Panc1 (cell line): Measurements from ENCODE around the gene PTTG1IP. TPM values are rescaled to one million over a fixed set of nuclear protein-coding genes. Genes with fewer than 3 reads are reported as not detected.

Experiments
- ATAC-seq: fragments of 200-7000 bp; cut with Tn5 transposase; 2 replicates; pipeline ENCODE4 v1.9.1; 2020; ENCODE audit warnings: mild to moderate bottlenecking, moderate library complexity
- BruUV-seq: library from RNA; stranded (reverse); fragments of 400-500 nt; replicated peaks from 2 replicates; lab custom pipeline; 2021; lab: Mats Ljungman, UMichigan
- CTCF ChIA-PET: fragments of 300-600 bp; sonication (Branson Sonifier 250); formaldehyde crosslinking; loops from one replicate; lab custom pipeline; 2022; ENCODE audit warnings: antibody characterized with exemption; lab: Charles Lee
- POLR2A ChIA-PET: fragments of 300-600 bp; sonication (Branson Sonifier 250); formaldehyde crosslinking; loops from one replicate; lab custom pipeline; 2022; ENCODE audit warnings: antibody characterized with exemption; lab: Charles Lee
- DNase-seq: peaks from one replicate; pipeline ENCODE4 v3.0.0-alpha.2; 2010; ENCODE audit warnings: low read depth, low spot score
- H3K27ac ChIP-seq: 2 replicates; pipeline ENCODE4 v1.5.1; 2011; ENCODE audit warnings: mild to moderate bottlenecking, low read length, inconsistent platforms
- H3K27me3 ChIP-seq: fragments of 200-500 bp; sonication (Bioruptor generic); 2 replicates; pipeline ENCODE4 v1.6.0; 2014; ENCODE audit warnings: low read length, inconsistent platforms; ENCODE audit not compliant: control insufficient read depth, insufficient read depth
- H3K36me3 ChIP-seq: fragments of 200-500 bp; sonication (Bioruptor generic); 2 replicates; pipeline ENCODE4 v1.5.1; 2014; ENCODE audit warnings: inconsistent platforms, mild to moderate bottlenecking, low read length, moderate library complexity; ENCODE audit not compliant: control insufficient read depth, insufficient read depth
- H3K4me1 ChIP-seq: 2 replicates; pipeline ENCODE4 v1.5.1; 2011; ENCODE audit warnings: inconsistent platforms, mild to moderate bottlenecking, low read length, moderate library complexity; ENCODE audit not compliant: control insufficient read depth, insufficient read depth
- H3K4me3 ChIP-seq, 2 experiments: 2 replicates each; pipeline ENCODE4 v1.5.1; 2011 to 2012; ENCODE audit warnings: low read depth in 2 of 2, low read length in 2 of 2, mild to moderate bottlenecking in 2 of 2, inconsistent platforms in 1 of 2, moderate library complexity in 1 of 2
- H3K9me3 ChIP-seq: fragments of 200-500 bp; sonication (Bioruptor generic); 2 replicates; pipeline ENCODE4 v1.5.1; 2014; ENCODE audit warnings: low read depth, mild to moderate bottlenecking, inconsistent platforms, low read length, moderate library complexity; ENCODE audit not compliant: control insufficient read depth, insufficient read depth
- POLR2AphosphoS5 ChIP-seq: IDR thresholded peaks from 2 replicates; pipeline ENCODE4 v1.6.1; 2012; ENCODE audit warnings: mild to moderate bottlenecking, low read depth, low read length, moderate library complexity
- SIN3A ChIP-seq: IDR thresholded peaks from 2 replicates; pipeline ENCODE4 v1.6.1; 2012; ENCODE audit warnings: low read depth, mild to moderate bottlenecking, low read length, moderate library complexity, borderline replicate concordance; ENCODE audit not compliant: insufficient read depth
- TCF7L2 ChIP-seq: IDR thresholded peaks from 2 replicates; pipeline ENCODE4 v1.6.1; 2011; ENCODE audit warnings: mild to moderate bottlenecking, low read depth, low read length, inconsistent platforms
- in situ Hi-C: cut with HindIII; loops from 2 replicates; pipeline ENCODE4 v1.10.0; 2016; ENCODE audit warnings: low sequenced_read_pairs, low pct_unique_long_range_greater_than_20kb
- intact Hi-C: fragments of 100-400 bp; cut with micrococcal nuclease; formaldehyde crosslinking; loops from one replicate; pipeline ENCODE4 v1.10.0; 2022; ENCODE audit not compliant: unreplicated experiment
- total RNA-seq: library from RNA; stranded (reverse); gene quantifications from one replicate; pipeline ENCODE4 v1.2.1, GENCODE V29; 2021; ENCODE audit not compliant: unreplicated experiment
- TF ChIP-seq, protein P1 (sequence below), 2 experiments: IDR thresholded peaks; 2 replicates each; pipeline ENCODE4 v1.6.1; 2011 to 2012; ENCODE audit warnings: low read depth in 2 of 2, control low read depth in 1 of 2, low read length in 1 of 2, mild to moderate bottlenecking in 1 of 2, moderate library complexity in 1 of 2; ENCODE audit not compliant: insufficient read depth in 1 of 2
- TF ChIP-seq, protein P2 (sequence below): fragments of 450-650 bp; IDR thresholded peaks from 2 replicates; pipeline ENCODE4 v1.5.1; 2017; ENCODE audit warnings: mild to moderate bottlenecking

Gene PTTG1IP
- total RNA-seq, 1 experiment from 2014 or later: 226 TPM

DNA sequence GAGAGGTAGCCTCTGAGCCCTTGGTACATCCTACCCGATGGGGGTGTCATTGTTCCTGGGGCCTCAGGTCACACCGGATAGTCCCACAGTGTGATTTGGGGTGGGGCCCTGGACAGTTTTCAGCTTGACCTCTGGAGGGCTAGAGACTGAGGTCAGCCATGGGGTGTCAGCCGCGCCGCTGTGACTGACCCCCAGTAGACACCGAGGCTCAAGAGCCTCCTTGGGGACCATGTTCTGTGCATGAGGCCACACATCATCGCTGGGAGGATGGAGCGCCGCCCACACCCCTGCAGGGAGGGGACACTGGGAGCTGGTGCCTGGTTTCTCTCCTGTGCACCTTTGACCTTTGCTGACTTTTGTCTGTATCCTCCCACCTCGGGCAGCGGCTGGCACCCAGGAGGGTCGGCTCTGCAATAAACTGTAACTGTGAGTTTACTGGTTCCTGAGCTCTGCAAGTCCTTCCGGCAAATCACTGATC is 24.6 kb upstream of the PTTG1IP start:
- DNase-seq (no peak), ATAC-seq (no peak)
- POLR2A ChIA-PET: no interaction called here
- no peak overlapping the region for H3K4me3 ChIP-seq
- in situ Hi-C loops (no loop called here), intact Hi-C loops (no loop called here)
- TF ChIP-seq SIN3A (no peak), POLR2AphosphoS5 (no peak), TCF7L2 (no peak)
- TF ChIP-seq, protein P1, sequence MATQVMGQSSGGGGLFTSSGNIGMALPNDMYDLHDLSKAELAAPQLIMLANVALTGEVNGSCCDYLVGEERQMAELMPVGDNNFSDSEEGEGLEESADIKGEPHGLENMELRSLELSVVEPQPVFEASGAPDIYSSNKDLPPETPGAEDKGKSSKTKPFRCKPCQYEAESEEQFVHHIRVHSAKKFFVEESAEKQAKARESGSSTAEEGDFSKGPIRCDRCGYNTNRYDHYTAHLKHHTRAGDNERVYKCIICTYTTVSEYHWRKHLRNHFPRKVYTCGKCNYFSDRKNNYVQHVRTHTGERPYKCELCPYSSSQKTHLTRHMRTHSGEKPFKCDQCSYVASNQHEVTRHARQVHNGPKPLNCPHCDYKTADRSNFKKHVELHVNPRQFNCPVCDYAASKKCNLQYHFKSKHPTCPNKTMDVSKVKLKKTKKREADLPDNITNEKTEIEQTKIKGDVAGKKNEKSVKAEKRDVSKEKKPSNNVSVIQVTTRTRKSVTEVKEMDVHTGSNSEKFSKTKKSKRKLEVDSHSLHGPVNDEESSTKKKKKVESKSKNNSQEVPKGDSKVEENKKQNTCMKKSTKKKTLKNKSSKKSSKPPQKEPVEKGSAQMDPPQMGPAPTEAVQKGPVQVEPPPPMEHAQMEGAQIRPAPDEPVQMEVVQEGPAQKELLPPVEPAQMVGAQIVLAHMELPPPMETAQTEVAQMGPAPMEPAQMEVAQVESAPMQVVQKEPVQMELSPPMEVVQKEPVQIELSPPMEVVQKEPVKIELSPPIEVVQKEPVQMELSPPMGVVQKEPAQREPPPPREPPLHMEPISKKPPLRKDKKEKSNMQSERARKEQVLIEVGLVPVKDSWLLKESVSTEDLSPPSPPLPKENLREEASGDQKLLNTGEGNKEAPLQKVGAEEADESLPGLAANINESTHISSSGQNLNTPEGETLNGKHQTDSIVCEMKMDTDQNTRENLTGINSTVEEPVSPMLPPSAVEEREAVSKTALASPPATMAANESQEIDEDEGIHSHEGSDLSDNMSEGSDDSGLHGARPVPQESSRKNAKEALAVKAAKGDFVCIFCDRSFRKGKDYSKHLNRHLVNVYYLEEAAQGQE (IDR thresholded peaks at IDR 0.05; ENCODE audit: insufficient read depth in 1 of 2, low read depth in 2 of 2, low read length in 1 of 2): no peak
- TF ChIP-seq, protein P2, sequence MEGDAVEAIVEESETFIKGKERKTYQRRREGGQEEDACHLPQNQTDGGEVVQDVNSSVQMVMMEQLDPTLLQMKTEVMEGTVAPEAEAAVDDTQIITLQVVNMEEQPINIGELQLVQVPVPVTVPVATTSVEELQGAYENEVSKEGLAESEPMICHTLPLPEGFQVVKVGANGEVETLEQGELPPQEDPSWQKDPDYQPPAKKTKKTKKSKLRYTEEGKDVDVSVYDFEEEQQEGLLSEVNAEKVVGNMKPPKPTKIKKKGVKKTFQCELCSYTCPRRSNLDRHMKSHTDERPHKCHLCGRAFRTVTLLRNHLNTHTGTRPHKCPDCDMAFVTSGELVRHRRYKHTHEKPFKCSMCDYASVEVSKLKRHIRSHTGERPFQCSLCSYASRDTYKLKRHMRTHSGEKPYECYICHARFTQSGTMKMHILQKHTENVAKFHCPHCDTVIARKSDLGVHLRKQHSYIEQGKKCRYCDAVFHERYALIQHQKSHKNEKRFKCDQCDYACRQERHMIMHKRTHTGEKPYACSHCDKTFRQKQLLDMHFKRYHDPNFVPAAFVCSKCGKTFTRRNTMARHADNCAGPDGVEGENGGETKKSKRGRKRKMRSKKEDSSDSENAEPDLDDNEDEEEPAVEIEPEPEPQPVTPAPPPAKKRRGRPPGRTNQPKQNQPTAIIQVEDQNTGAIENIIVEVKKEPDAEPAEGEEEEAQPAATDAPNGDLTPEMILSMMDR: no peak
- H3K9me3 ChIP-seq: no peaks in the 10 kb centered on the region
- CTCF ChIA-PET: interaction anchor here (0.6 kb wide), 1 partner anchor 34 kb away, joined by 5 read pairs; no protein-coding TSS in a partner anchor
- H3K36me3 ChIP-seq: no peaks in the 10 kb centered on the region
- no TSS peak for BruUV-seq
- H3K4me1 ChIP-seq: no peaks in the 10 kb centered on the region
- no peak overlapping the region for H3K27ac ChIP-seq
- H3K27me3 ChIP-seq: no peaks in the 10 kb centered on the region

DNA sequence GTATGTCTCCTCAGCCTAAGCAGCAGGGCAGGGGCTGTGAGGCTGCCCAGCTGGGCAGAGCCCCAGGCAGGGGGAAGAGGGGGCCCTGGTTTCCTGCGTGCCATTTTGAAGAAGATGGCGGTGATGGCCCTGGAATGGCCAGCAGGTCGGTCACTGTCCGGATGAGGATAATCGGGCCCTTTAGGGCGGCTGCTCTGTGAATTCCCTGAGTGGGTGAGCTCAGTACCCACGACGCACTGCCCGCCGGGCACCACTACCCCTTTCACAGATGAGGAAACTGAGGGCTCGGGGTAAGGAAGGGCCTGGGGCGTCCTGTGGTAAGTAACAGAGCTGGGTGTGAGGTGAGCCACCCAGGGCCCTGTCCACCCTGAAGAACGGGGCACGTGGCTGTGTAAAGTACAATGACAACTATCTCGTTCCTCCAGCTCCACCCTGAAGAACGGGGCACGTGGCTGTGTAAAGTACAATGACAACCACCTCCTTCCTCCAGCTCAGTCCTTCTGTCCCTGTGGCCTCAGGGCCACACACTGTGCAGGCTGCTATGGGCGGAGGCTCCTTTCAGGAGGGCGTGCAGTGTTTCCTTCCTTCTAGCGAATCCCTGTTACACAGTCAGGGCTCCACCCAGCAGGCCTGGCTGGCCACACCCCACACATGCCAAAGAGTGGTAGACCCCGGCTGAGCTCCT is 24.0 kb upstream of the PTTG1IP start:
- ATAC-seq (no peak), DNase-seq (no peak)
- intact Hi-C loops: no loop called here
- Histone ChIP-seq H3K4me3 (no peak overlapping the region), H3K36me3 (no peaks in the 10 kb centered on the region), H3K4me1 (no peaks in the 10 kb centered on the region), H3K9me3 (no peaks in the 10 kb centered on the region), H3K27ac (no peak overlapping the region), H3K27me3 (no peaks in the 10 kb centered on the region)
- in situ Hi-C loops: no loop called here
- ChIA-PET CTCF (interaction anchor here (0.6 kb wide), 1 partner anchor 35 kb away, joined by 5 read pairs; no protein-coding TSS in a partner anchor), POLR2A (no interaction called here)
- TF ChIP-seq POLR2AphosphoS5 (no peak), SIN3A (no peak), TCF7L2 (no peak)
- TF ChIP-seq, protein P2: no peak
- TF ChIP-seq, protein P1 (IDR thresholded peaks at IDR 0.05; ENCODE audit: insufficient read depth in 1 of 2, low read depth in 2 of 2, low read length in 1 of 2): no peak
- no TSS peak for BruUV-seq
